GM03348 (cell line): ENCODE data around the gene MLLT6.

Experiments
- DNase-seq: peaks from one replicate; pipeline ENCODE4 v3.0.0; 2012; ENCODE audit warnings: low spot score

The MLLT6 gene

DNA sequence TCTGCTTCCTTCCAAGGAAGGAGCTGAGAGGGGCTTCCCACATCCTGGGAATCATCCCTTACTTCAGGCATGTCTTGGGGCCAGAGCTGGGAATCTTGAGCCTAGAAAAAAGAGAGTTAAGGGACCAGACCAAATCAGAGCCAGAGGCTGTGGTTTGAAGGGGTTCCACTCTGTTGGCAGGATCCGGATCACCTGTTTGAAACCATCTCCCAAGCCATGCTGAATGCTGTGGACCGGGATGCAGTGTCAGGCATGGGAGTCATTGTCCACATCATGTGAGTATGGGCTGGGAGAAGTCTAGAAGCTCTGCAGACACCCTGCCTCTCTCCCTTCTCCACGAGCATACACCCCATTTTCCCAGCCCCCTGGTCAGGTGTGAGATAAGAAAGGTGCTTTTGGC is 57.2 kb downstream of the MLLT6 start:
- DNase-seq = no peak

DNA sequence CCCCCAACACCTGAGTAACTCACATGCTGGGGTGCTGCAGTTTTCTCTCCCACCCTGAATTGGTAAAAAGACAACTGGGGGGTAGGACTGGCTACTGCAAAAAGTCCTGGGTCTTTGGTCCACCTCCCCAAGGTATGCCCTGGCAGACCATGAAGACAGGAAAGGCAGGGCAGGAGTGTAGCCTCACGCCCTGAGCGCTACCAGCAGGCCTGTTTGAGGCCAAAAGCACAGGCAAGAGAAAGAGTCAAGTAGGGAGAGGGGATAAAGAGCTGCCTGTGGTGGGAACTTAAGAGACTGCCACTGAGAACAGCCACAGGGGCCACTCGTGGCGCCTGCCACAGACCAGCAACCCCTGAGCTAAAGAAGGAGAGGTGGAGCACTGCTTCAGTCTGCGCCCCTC is 61.3 kb downstream of the MLLT6 start:
- DNase-seq = no peak

DNA sequence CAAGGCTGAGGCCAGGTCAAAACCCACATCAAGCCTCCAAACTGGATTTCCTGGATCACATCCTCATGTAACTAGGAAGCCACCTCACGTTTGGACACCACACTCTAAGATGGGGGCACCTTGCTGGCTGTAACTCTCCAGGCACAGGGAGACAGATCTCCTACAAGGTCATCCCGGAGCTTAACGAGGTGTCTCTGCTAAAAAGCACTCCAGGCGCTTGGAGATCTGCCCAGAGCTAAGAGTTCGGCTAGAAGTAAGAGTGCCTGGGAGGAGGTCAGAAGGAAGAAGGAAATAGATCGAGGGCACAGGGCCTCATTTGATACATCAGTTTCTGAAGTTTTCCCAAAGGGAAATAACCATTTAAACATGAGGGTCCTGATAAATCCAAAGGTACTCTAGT is 63.3 kb downstream of the MLLT6 start:
- no peak for DNase-seq

DNA sequence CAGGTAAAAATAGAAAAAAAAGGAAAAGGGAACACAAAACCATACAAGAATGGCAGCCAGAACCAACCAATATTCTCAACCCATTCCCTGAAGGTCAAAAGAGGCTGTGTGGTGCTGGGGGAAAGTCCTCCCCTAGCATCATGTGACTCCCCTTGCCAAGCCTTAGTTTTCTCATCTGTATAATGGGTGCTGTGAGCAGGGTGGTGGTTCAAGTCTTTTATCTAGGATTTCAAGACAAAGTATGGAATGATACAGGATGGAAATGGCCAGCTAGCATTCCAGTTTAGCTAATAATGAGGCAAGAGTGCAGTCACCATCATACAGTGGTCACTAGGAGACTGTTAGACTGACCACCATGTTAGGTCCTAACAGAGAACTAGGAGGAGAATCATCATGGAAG is 68.2 kb downstream of the MLLT6 start:
- DNase-seq = no peak

DNA sequence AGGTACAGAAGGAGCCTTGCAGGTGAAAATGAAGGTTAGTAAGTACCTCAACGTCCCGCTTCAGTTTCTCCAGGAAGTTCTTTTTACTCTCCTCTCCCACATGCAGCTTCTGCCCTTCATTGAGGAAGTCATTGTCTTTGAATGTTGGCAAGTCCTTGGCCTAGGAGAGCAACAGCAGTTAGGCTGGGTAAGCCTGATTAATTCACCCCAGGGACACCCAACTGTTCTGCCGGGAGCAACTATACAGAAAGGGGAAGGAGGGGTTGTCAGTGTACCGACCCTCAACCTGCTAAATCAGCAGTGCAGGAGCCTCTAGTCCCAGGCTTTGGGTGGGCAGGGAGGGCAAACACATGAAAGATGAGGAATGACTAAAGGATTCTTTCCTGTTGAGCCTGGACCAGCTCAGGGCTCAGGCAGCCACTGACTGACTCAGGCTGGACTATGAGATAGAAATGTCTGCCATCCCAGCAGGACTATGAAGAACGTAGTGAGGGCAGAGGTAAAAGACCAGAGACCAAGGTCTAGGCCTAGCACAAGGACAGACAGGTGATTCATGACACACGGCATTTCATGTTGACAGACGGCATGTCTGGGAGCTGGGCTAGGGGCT is 72.7 kb downstream of the MLLT6 start:
- no peak for DNase-seq
